GM21825 (cell line): ENCODE measurements around the gene SIRT2.

ENCODE experiments used
- ATAC-seq: cut with Tn5 transposase; IDR thresholded peaks from one replicate; pipeline ENCODE4 v1.9.1; 2021; ENCODE audit warnings: mild to moderate bottlenecking, moderate library complexity; ENCODE audit not compliant: unreplicated experiment

SIRT2 gene

GRCh38 chr19:38920602-38921419 lies 21.4 kb upstream of the SIRT2 start:
- no peak for ATAC-seq

- no peak for ATAC-seq
Measured at GRCh38 chr19:38919837-38920601, 20.6 kb upstream of the SIRT2 start.

GRCh38 chr19:38918526-38918925 lies 19.1 kb upstream of the SIRT2 start:
- ATAC-seq = no peak

- ATAC-seq = no peak
Measured at GRCh38 chr19:38917921-38918491, 18.6 kb upstream of the SIRT2 start.

- ATAC-seq = no peak
Measured at GRCh38 chr19:38917516-38917915, 18.1 kb upstream of the SIRT2 start.

DNA sequence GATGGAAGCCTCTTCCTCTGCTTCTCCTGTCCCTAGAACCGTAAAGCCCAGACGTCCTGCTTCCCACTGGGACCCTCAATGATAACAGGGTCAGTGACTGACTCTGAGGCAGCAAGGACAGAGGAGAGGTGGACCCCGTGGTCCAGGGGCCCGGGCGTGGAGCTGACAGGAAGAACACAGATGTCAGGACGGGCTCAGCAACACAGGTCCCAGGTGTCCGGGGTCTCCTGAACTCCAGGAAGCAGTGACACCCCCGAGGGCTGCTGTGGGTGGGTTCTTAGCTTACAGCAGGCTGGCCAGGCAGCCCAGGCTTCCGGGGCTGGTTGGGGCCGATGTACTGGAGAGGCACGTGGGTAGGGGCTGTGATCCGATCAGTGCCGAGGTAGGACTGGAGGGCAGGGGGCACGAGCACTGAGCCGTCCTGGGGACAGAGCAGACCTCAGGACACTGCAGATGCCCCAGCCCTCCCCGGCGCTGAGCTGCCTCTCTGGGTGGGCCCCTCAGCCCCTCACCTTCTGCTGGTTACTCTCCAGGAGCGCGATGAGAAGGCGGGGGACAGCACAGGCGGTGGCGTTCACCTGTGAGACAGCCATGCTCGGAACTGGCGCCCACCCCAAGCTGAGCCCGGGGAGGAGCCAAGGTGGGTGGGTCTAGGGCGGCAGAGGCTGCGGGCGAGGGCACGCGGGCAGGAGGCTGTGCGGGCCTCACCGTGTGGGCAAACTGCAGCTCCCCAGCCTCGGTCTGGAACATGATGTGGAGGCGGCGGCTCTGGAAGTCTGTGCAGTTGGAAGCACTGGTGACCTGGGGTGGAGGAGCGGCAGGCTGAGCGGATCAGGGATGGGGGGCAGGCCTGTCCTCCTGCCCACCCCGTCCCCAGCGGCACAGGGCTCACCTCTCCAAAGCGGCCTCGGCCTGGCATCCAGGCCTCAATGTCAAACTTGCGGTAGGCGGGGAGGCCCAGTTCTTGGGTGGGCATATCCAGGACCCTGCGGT lies 16.2 kb upstream of the SIRT2 start:
- ATAC-seq = no peak

DNA sequence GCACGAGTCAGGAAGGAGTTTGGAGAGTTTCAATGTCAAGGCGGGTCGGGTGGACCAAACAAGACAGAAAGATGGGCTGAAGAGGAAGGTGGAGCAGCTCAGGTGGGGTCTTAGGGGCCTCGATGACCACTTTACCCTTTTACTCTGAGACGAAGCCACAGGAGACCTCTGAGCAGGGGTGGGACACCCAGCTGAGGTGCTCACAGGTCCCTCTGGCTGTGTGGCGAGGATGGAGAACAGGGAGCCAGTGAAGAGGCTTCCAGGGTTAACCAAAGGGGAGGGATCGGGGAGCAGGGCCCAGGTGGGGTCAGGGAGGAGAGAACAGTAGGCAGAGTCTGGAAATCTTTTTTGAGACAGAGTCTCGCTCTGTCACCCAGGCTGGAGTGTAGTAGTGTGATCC lies 14.5 kb upstream of the SIRT2 start:
- no peak for ATAC-seq

GRCh38 chr19:38912600-38913514 lies 13.4 kb upstream of the SIRT2 start:
- ATAC-seq = no peak

- ATAC-seq = no peak
Measured at GRCh38 chr19:38911388-38912001, 12.1 kb upstream of the SIRT2 start.

GRCh38 chr19:38910488-38910887 lies 11.1 kb upstream of the SIRT2 start:
- no peak for ATAC-seq

- no peak for ATAC-seq
Measured at GRCh38 chr19:38908911-38909310, 9.5 kb upstream of the SIRT2 start.

DNA sequence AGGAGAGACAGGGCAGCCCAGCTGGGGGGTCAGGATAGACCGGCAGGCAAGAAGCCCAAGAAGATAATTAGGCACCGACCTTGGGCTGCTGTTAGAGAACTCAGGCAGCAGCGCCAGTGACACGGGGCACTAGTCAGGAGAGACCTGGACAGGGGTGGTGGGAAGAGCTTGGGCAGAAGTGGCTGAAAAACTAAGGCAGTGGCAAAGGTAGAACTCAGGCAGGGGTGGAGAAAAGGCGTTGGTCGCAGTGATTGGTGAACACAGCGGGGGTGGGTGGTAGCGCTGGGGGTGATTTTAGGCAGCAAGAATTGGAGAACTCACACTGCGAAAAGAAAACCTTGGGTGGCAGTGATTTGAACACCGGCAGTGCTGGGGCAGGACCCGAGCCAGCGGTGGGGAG lies 8.3 kb upstream of the SIRT2 start:
- ATAC-seq = no peak

DNA sequence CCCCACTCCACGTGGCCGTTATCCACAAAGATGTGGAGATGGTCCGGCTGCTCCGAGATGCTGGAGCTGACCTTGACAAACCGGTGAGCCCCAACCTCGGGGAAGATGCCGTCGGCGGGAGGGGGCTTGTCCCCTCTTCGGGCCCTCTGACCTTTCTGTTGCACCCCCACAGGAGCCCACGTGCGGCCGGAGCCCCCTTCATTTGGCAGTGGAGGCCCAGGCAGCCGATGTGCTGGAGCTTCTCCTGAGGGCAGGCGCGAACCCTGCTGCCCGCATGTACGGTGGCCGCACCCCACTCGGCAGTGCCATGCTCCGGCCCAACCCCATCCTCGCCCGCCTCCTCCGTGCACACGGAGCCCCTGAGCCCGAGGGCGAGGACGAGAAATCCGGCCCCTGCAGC lies 7.8 kb upstream of the SIRT2 start:
- no peak for ATAC-seq

- ATAC-seq = no peak
Measured at GRCh38 chr19:38905620-38906019, 6.2 kb upstream of the SIRT2 start.

DNA sequence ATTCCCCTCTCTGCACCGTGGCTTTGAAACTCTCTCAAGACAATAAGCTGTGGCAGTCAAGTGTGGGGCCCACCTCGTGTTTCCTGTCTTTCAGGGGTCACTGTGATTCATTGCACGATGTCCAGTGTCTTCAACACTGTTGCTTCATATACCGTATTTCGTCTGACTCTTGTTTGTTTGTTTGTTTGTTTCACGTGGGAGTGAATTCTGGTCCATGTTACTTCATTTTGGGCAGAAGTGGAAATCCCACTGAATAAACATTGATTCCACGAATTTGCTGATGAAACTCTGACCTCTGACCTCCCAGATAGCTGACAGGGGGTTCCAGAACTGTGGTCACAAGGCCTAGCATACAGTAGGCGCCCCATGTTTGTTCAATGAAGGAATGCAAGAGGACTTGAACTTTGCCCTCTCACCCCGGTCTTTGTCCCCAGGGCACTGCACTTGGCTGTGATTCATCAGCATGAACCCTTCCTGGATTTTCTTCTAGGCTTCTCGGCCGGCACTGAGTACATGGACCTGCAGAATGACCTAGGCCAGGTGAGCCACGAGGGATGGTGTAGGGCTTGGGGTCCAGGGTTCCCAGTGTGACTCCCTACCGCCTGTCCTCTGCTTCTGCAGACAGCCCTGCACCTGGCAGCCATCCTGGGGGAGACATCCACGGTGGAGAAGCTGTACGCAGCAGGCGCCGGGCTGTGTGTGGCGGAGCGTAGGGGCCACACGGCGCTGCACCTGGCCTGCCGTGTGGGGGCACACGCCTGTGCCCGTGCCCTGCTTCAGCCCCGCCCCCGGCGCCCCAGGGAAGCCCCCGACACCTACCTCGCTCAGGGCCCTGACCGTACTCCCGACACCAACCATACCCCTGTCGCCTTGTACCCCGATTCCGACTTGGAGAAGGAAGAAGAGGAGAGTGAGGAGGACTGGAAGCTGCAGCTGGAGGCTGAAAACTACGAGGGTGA lies 5.4 kb upstream of the SIRT2 start:
- no peak for ATAC-seq

DNA sequence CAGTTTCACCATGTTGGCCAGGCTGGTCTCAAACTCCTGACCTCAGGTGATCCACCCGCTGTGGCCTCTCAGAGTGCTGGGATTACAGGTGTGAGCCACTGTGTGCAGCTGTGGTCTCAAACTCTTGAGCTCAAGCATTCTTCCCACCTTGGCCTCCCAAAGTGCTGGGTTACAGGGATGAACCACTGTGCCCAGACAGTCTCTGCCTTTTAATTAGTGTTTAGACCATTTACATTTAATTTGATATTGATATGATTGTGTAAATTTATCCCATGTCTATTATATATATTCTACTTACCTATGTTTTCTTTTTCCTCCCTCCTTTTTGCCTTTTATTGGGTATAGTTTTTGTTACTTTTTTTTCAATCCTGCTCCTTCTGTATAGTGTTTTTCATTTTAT lies 2.3 kb upstream of the SIRT2 start:
- ATAC-seq = no peak

DNA sequence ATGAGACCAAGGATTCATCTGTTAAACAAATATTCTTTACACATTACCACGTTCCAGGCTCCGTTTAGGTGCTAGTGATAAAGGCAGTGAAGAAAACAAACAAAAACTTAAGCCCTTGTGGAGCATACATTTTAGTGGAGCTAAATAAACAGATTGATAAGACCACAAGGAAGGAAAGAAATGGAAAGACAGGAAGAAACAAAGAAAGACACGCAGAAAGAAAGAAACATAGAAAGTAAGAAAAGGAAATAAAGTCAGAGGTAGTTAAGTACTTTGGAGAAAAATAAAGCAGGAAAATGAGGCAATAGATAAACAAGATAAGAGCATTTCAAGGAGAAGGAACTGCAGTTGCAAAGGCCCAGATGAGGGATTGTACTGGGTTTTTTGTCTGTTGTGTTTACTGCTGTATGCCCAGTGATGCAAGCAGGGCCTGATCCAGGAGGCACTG lies 1.3 kb upstream of the SIRT2 start:
- no peak for ATAC-seq

- ATAC-seq = no peak
Measured at GRCh38 chr19:38900202-38900629, 798 bp upstream of the SIRT2 start.
